NCI-H446 treated with DMSO at 0.1 percent for 48 hours (cell line): ENCODE measurements around the gene TMIGD1.
"Not testable (repeated sequence)": the region's sequence is repeated elsewhere in the genome, so short reads cannot be mapped to it uniquely, and the experiment has no call there.

ENCODE experiments used
- DNase-seq: peaks from one replicate; lab custom pipeline; 2025; lab: John Stamatoyannopoulos, UW

Gene TMIGD1

GRCh38 chr17:30358055-30358760, 24.4 kb upstream of the TMIGD1 start:
- DNase-seq, result no peak

GRCh38 chr17:30357476-30357875, 23.6 kb upstream of the TMIGD1 start:
- DNase-seq, result no peak

- DNase-seq, result no peak
Measured at GRCh38 chr17:30354701-30355100, 20.8 kb upstream of the TMIGD1 start.

- DNase-seq, result no peak
Measured at GRCh38 chr17:30352240-30352814, 18.5 kb upstream of the TMIGD1 start.

- DNase-seq, result no peak
Measured at GRCh38 chr17:30351735-30352134, 17.9 kb upstream of the TMIGD1 start.

- not testable (repeated sequence) for DNase-seq
Measured at GRCh38 chr17:30351263-30351662, 17.4 kb upstream of the TMIGD1 start.

- DNase-seq, result no peak
Measured at GRCh38 chr17:30349252-30349651, 15.4 kb upstream of the TMIGD1 start.

GRCh38 chr17:30347488-30347887, 13.6 kb upstream of the TMIGD1 start:
- no peak for DNase-seq

GRCh38 chr17:30346221-30346795, 12.5 kb upstream of the TMIGD1 start:
- no peak for DNase-seq

GRCh38 chr17:30345527-30346075, 11.7 kb upstream of the TMIGD1 start:
- no peak for DNase-seq

GRCh38 chr17:30345089-30345433, 11.2 kb upstream of the TMIGD1 start:
- DNase-seq, result no peak

GRCh38 chr17:30344283-30345088, 10.6 kb upstream of the TMIGD1 start:
- no peak for DNase-seq

GRCh38 chr17:30343796-30344195, 9.9 kb upstream of the TMIGD1 start:
- DNase-seq, result no peak

GRCh38 chr17:30343244-30343643, 9.4 kb upstream of the TMIGD1 start:
- not testable (repeated sequence) for DNase-seq

GRCh38 chr17:30341703-30342249, 7.9 kb upstream of the TMIGD1 start:
- DNase-seq, result no peak

- no peak for DNase-seq
Measured at GRCh38 chr17:30340801-30341356, 7.0 kb upstream of the TMIGD1 start.

GRCh38 chr17:30339086-30339485, 5.2 kb upstream of the TMIGD1 start:
- no peak for DNase-seq

GRCh38 chr17:30337393-30337999, 3.6 kb upstream of the TMIGD1 start:
- DNase-seq, result no peak

- DNase-seq, result peak; percentile 67
Measured at GRCh38 chr17:30336369-30337171, 2.7 kb upstream of the TMIGD1 start.

GRCh38 chr17:30334421-30334820, 564 bp upstream of the TMIGD1 start:
- no peak for DNase-seq
